Caco-2 (cell line): Measurements from ENCODE around the gene USP26. TPM values are rescaled to one million over a fixed set of nuclear protein-coding genes. Genes with fewer than 3 reads are reported as not detected.

Experiments used
- BruUV-seq: library from RNA; stranded (reverse); fragments of 400-500 nt; replicated peaks from 2 replicates; lab custom pipeline; 2021; lab: Mats Ljungman, UMichigan
- CTCF ChIA-PET: fragments of 300-600 bp; sonication (Branson Sonifier 250); formaldehyde crosslinking; loops from one replicate; lab custom pipeline; 2022; ENCODE audit warnings: antibody characterized with exemption; lab: Charles Lee
- POLR2A ChIA-PET: fragments of 300-600 bp; sonication (Branson Sonifier 250); formaldehyde crosslinking; loops from one replicate; lab custom pipeline; 2022; ENCODE audit warnings: antibody characterized with exemption; lab: Charles Lee
- DNase-seq, 2 experiments: peaks; one replicate each; pipeline versions ENCODE4 v3.0.0 to v3.0.0-alpha.2; 2020 to 2022
- H3K27me3 ChIP-seq: replicated peaks from 2 replicates; pipeline ENCODE4 v1.6.0; 2011; ENCODE audit warnings: low read length; ENCODE audit not compliant: control insufficient read depth, insufficient read depth
- H3K36me3 ChIP-seq: 2 replicates; pipeline ENCODE4 v1.5.1; 2011; ENCODE audit warnings: low read length; ENCODE audit not compliant: control insufficient read depth, insufficient read depth
- H3K4me1 ChIP-seq: fragments of 250-450 bp; sonication (Bioruptor Pico); 2 replicates; pipeline ENCODE4 v1.5.1; 2020; ENCODE audit warnings: mild to moderate bottlenecking
- H3K4me3 ChIP-seq: 2 replicates; pipeline ENCODE4 v1.5.1; 2011; ENCODE audit warnings: low read depth, mild to moderate bottlenecking, control low read depth, low read length
- H3K9me3 ChIP-seq: fragments of 250-450 bp; sonication (Bioruptor Pico); 2 replicates; pipeline ENCODE4 v1.5.1; 2020; ENCODE audit warnings: mild to moderate bottlenecking, moderate library complexity
- H3K27ac Mint-ChIP-seq: one replicate; pipeline ENCODE4 v1.8.0; 2022; ENCODE audit warnings: mixed read lengths; ENCODE audit not compliant: unreplicated experiment
- H3K27me3 Mint-ChIP-seq: one replicate; pipeline ENCODE4 v1.8.0; 2022; ENCODE audit warnings: mixed read lengths; ENCODE audit not compliant: insufficient read depth, unreplicated experiment
- H3K36me3 Mint-ChIP-seq: one replicate; pipeline ENCODE4 v1.8.0; 2022; ENCODE audit warnings: mild to moderate bottlenecking, mixed read lengths; ENCODE audit not compliant: insufficient read depth, unreplicated experiment
- H3K4me1 Mint-ChIP-seq: one replicate; pipeline ENCODE4 v1.8.0; 2022; ENCODE audit warnings: low read depth, mixed read lengths; ENCODE audit not compliant: unreplicated experiment
- H3K4me3 Mint-ChIP-seq: one replicate; pipeline ENCODE4 v1.8.0; 2022; ENCODE audit warnings: mild to moderate bottlenecking, moderate library complexity, mixed read lengths; ENCODE audit not compliant: unreplicated experiment
- H3K9me3 Mint-ChIP-seq: one replicate; pipeline ENCODE4 v1.8.0; 2022; ENCODE audit warnings: mixed read lengths; ENCODE audit not compliant: unreplicated experiment
- CTCF ChIP-seq, 2 experiments: fragments of 200-600 bp in 1 of 2; IDR thresholded peaks; 1 replicate in 1 of 2; 2 replicates in 1 of 2; pipeline versions ENCODE4 v1.5.1 to v1.8.0; 2011 to 2022; ENCODE audit warnings: antibody characterized with exemption in 1 of 2, control low read depth in 1 of 2, inconsistent platforms in 1 of 2, low read depth in 1 of 2, low read length in 1 of 2, mild to moderate bottlenecking in 1 of 2, moderate library complexity in 1 of 2; ENCODE audit not compliant: insufficient read depth in 1 of 2, severe bottlenecking in 1 of 2, unreplicated experiment in 1 of 2
- intact Hi-C: fragments of 100-400 bp; cut with micrococcal nuclease; formaldehyde crosslinking; loops from one replicate; pipeline ENCODE4 v1.10.0; 2022; ENCODE audit not compliant: unreplicated experiment
- total RNA-seq: library from RNA; stranded (reverse); gene quantifications from 2 replicates; pipeline ENCODE4 v1.2.3, GENCODE V29; 2022

The USP26 gene
- total RNA-seq, 1 experiment from 2014 or later = not detected

GRCh38 chrX:133042260-133042659 lies 54.6 kb downstream of the USP26 start:
- Mint-ChIP-seq H3K9me3 (peaks cover 21% of the 10 kb centered on the region), H3K4me1 (no peaks in the 10 kb centered on the region), H3K27ac (no peak overlapping the region), H3K36me3 (no peaks in the 10 kb centered on the region), H3K27me3 (peaks cover 3% of the 10 kb centered on the region), H3K4me3 (no peak overlapping the region)
- Histone ChIP-seq H3K4me3 (no peak overlapping the region), H3K36me3 (no peaks in the 10 kb centered on the region), H3K27me3 (no peaks in the 10 kb centered on the region), H3K4me1 (no peaks in the 10 kb centered on the region), H3K9me3 (no peaks in the 10 kb centered on the region)
- CTCF ChIA-PET = no interaction called here
- POLR2A ChIA-PET = no interaction called here
- intact Hi-C loops = loop anchor here (10.0 kb wide), 1 partner anchor 53 kb away; the partner anchor contains the start of gene USP26
- DNase-seq = no peak
- BruUV-seq = no TSS peak
- no peak for TF ChIP-seq CTCF (IDR thresholded peaks at IDR 0.05; ENCODE audit: insufficient read depth in 1 of 2, low read depth in 1 of 2, low read length in 1 of 2, severe bottlenecking in 1 of 2, unreplicated experiment in 1 of 2)

GRCh38 chrX:133033010-133033409 lies 63.9 kb downstream of the USP26 start:
- Histone ChIP-seq H3K4me1 (no peaks in the 10 kb centered on the region), H3K36me3 (no peaks in the 10 kb centered on the region), H3K4me3 (no peak overlapping the region), H3K27me3 (no peaks in the 10 kb centered on the region), H3K9me3 (no peaks in the 10 kb centered on the region)
- Mint-ChIP-seq H3K36me3 (no peaks in the 10 kb centered on the region), H3K9me3 (no peaks in the 10 kb centered on the region), H3K27me3 (peaks cover 5% of the 10 kb centered on the region), H3K27ac (no peak overlapping the region), H3K4me1 (no peaks in the 10 kb centered on the region), H3K4me3 (no peak overlapping the region)
- BruUV-seq = no TSS peak
- TF ChIP-seq CTCF (IDR thresholded peaks at IDR 0.05; ENCODE audit: insufficient read depth in 1 of 2, low read depth in 1 of 2, low read length in 1 of 2, severe bottlenecking in 1 of 2, unreplicated experiment in 1 of 2) = no peak
- intact Hi-C loops = no loop called here
- ChIA-PET POLR2A (no interaction called here), CTCF (no interaction called here)
- no peak for DNase-seq

GRCh38 chrX:133018229-133018628 lies 78.7 kb downstream of the USP26 start:
- no TSS peak for BruUV-seq

More at GRCh38 chrX:133018229-133018628, 78.7 kb downstream of the USP26 start:
- Mint-ChIP-seq H3K27ac (no peak overlapping the region), H3K4me3 (no peak overlapping the region), H3K36me3 (no peaks in the 10 kb centered on the region), H3K9me3 (no peaks in the 10 kb centered on the region), H3K4me1 (no peaks in the 10 kb centered on the region), H3K27me3 (no peaks in the 10 kb centered on the region)
- H3K36me3 ChIP-seq = no peaks in the 10 kb centered on the region
- intact Hi-C loops = no loop called here
- no peak for DNase-seq
- H3K9me3 ChIP-seq = no peaks in the 10 kb centered on the region
- POLR2A ChIA-PET = no interaction called here
- H3K4me3 ChIP-seq = no peak overlapping the region
- CTCF ChIA-PET = no interaction called here
- no peaks in the 10 kb centered on the region for H3K4me1 ChIP-seq
- no peaks in the 10 kb centered on the region for H3K27me3 ChIP-seq
- TF ChIP-seq CTCF (IDR thresholded peaks at IDR 0.05; ENCODE audit: insufficient read depth in 1 of 2, low read depth in 1 of 2, low read length in 1 of 2, severe bottlenecking in 1 of 2, unreplicated experiment in 1 of 2) = no peak
